HG02759 (cell line): ENCODE data around the gene ECI2.
"Not testable (repeated sequence)": the region's sequence is repeated elsewhere in the genome, so short reads cannot be mapped to it uniquely, and the experiment has no call there.

Source experiments
- ATAC-seq: cut with Tn5 transposase; IDR thresholded peaks from one replicate; pipeline ENCODE4 v1.9.1; 2021; ENCODE audit warnings: mild to moderate bottlenecking, moderate library complexity; ENCODE audit not compliant: unreplicated experiment

ECI2 gene

GRCh38 chr6:4105980-4106536, 29.3 kb downstream of the ECI2 start:
- no peak for ATAC-seq

- no peak for ATAC-seq
Measured at GRCh38 chr6:4103929-4104328, 31.4 kb downstream of the ECI2 start.

- no peak for ATAC-seq
Measured at GRCh38 chr6:4102687-4103244, 32.6 kb downstream of the ECI2 start.

- ATAC-seq: no peak
Measured at GRCh38 chr6:4101298-4101697, 34.1 kb downstream of the ECI2 start.

- ATAC-seq: no peak
Measured at GRCh38 chr6:4100655-4101054, 34.7 kb downstream of the ECI2 start.

GRCh38 chr6:4093288-4093687, 42.1 kb downstream of the ECI2 start:
- no peak for ATAC-seq

- ATAC-seq: no peak
Measured at GRCh38 chr6:4091941-4092340, 43.4 kb downstream of the ECI2 start.

- ATAC-seq: not testable (repeated sequence)
Measured at GRCh38 chr6:4090043-4090442, 45.3 kb downstream of the ECI2 start.

- no peak for ATAC-seq
Measured at GRCh38 chr6:4088704-4089103, 46.7 kb downstream of the ECI2 start.

GRCh38 chr6:4085332-4085700, 50.1 kb downstream of the ECI2 start:
- no peak for ATAC-seq

GRCh38 chr6:4084444-4085331, 50.7 kb downstream of the ECI2 start:
- ATAC-seq: no peak

- ATAC-seq: no peak
Measured at GRCh38 chr6:4078691-4079471, 56.5 kb downstream of the ECI2 start, which contains the start of gene FAM217A. Gene FAM217A, minus strand, starts transcription at chr6:4079137. Its CDS starts 1,723 bp downstream, at chr6:4077414.

GRCh38 chr6:4074478-4075235, 60.7 kb downstream of the ECI2 start:
- no peak for ATAC-seq

GRCh38 chr6:4071330-4071729, 64.0 kb downstream of the ECI2 start:
- no peak for ATAC-seq

- ATAC-seq: no peak
Measured at GRCh38 chr6:4069199-4069598, 66.2 kb downstream of the ECI2 start.

GRCh38 chr6:4067673-4068072, 67.7 kb downstream of the ECI2 start:
- ATAC-seq: no peak

GRCh38 chr6:4066029-4066755, 69.2 kb downstream of the ECI2 start:
- no peak for ATAC-seq
